GM19468 (cell line): ENCODE measurements around the gene SGSM1.
"Not testable (repeated sequence)": the region's sequence is repeated elsewhere in the genome, so short reads cannot be mapped to it uniquely, and the experiment has no call there.

Experiments used
- ATAC-seq: cut with Tn5 transposase; IDR thresholded peaks from one replicate; pipeline ENCODE4 v1.9.1; 2021; ENCODE audit warnings: mild to moderate bottlenecking, moderate library complexity, moderate number of reproducible peaks; ENCODE audit not compliant: unreplicated experiment; ENCODE audit errors: extremely low read depth

SGSM1 gene

DNA sequence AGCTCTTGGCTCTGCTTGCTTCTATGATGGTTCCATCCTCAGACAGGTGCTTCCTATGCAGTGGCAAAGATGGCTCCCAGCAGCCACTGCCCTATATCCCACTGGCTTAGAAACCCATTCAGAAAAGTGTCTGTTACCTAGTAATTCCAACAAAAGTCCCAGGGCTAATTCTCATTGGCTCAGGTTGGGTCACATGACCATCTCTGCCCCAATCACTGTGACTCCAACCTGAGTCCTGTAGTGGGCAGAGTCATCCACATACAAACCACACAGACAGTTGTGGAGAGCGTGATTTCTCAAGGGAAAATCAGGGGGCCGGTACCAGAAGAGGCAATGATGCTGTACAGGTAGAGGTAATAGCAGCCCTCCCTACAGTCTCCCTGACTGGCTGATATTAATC, 73.0 kb downstream of the SGSM1 start:
- ATAC-seq = no peak

DNA sequence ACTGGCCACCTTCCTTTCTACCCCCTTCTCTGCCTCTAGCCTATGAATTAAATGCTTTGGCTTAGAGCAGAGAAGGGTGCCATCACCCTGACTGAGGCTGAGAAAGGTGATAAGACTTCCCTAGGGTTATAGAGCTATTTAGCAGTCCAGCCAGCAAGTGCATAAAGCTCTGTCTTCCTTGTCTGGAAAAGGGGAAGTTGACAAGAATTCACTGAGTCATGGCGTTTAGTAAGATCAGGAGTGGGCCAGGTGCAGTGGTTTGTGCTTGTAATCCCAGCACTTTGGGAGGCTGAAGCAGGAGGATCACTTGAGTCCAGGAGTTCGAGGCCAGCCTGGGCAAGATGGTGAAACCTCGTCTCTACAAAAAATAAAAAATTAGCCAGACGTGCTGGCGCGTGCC, 77.4 kb downstream of the SGSM1 start:
- no peak for ATAC-seq

DNA sequence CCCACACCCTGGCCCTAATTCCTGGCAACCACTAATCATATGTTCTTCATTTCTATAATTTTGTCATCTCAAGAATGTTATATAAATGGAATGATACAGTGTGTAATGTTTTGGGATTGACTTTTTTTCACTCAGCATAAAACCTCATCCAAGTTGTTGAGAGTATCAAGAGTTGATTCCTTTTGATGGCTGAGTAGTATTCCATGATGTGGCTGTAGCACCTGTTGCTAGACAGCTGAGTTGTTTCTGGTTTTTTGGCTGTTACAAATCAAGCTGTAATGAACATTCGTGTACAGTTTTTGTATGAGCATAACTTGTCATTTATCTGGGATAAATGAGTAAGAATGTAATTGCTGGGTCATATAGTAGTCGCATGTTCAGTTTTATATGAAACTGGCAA, 81.2 kb downstream of the SGSM1 start:
- no peak for ATAC-seq

DNA sequence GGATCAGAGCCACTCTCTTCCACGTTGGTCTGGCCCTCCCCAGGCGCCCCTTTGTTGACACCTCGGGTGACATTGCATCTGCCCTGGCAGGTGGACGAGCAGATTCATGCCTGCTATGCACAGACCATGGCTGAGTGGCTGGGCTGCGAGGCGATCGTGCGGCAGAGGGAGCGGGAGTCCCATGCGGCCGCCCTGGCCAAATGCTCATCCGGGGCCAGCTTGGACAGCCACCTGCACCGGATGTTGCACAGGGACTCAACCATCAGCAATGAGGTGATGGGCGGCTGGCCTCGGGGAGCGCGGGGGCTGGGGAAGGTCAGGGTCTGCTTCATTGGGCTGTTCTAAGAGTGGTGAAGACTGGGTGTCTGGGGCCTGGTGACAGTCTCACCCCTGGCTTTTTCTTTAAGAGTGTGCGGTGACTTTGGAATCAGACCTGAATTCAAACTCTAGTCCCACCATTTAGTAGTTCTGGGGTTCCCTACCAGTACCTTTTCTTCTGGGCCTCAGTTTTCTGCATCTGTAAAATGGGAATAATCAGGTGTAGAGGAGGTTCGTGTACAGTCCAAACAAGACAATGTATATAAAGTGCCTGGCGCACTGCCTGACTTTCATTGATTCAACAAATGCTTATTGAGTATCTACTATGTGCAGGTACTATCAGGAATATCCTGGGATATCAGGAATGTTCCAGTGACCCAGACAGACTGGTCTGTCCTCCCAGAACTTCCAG, 87.5 kb downstream of the SGSM1 start:
- no peak for ATAC-seq

DNA sequence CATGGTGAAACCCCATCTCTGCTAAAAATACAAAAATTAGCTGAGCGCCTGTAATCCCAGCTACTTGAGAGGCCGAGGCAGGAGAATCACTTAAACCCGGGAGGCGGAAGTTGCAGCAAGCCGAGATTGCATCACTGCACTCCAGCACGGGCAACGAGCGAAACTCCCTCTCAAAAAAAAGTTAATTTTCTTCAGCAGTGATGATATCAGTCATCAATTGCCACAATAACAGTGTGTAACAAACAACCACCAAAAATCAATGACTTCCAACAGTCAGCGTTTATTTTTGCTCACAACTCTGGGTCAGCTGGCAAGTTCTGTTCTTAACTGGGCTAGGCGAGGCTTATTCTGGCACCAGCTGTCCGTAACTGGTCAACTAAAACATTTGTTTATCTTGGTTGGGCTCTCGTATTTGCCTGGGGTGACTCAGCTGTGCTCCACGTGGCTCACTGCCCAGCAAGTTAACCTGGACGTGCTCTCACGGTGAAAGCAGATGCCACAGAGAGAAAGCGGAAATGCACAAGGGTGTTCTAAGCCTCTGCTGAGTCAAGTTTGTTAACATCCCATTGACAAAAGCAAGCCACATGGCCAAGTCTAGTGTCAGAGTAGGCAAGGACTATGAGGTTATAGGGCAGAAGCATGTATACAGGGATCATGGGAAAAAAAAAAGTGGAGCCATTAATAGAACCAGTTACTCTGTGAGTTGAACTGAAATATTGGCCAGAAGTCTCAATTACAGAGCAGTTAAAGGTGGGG, 88.4 kb downstream of the SGSM1 start:
- ATAC-seq = no peak

DNA sequence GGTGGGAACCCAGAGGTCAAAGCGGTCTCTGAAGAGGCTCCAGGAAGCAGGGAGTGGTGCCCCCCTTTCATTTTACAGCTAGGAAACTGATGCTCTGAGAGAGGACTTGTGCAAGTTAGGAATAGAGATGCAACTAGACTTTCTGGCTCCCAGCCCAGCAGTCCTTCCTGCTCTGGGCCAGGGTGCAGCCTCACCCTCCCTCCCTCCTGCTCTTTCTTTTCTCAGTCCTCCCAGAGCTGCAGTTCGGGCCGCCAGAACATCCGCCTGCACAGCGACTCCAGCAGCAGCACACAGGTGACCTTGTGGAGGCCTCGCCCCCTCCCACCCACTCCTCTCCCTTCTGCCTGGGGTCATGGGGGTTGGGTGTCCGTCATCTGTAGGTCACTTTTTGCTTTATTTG, 89.0 kb downstream of the SGSM1 start:
- no peak for ATAC-seq

DNA sequence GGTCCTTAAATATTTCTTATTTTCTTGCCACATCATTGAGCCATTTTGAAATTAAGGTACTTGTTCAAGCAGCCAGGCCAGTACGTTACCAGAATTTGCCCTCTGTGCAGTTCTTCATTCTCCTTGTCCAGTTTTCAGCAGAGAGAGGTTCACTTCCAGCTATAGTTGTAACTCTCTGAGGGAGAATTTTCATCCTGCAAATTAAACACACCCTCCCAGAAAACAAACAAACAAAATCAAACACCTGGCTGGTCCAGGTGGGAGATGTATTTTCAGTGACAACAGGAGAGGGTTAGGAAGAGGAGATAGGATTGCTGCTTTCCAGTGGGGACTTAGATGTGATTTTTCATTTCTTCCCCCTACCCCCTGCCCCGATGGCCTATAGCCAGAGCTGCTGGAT, 95.4 kb downstream of the SGSM1 start:
- ATAC-seq = no peak

DNA sequence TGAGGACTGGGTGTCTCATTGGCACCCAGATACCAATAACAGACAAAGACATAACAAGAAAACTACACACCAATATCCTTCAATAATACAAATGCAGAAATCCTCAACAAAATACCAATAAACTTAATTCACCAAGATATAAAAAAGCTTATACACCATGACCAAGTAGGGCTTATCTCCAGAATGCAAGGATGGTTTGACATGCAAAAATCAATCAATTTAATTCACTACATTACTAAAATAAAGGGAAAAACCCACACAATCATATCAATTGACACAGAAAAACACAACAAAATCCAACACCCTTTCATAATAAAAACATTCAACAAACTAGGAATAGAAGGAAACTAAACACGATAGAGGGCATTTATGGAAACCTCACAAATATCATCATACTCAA, 99.9 kb downstream of the SGSM1 start:
- no peak for ATAC-seq

DNA sequence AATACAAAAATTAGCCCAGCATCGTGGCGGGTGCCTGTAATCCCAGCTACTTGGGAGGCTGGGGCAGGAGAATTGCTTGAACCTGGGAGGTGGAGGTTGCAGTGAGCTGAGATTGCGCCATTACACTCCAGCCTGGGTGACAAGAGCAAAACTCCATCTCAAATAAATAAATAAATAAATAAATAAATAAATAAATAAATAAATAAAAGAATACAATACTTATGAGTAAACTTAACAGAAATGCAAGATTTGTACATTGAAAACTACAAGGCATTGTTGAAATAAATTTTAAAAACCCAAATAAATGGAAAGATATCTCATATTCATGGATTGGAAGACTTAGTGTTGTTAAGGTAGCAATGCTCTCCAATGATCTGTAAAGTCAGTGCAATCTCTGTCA, 101.1 kb downstream of the SGSM1 start:
- not testable (repeated sequence) for ATAC-seq

DNA sequence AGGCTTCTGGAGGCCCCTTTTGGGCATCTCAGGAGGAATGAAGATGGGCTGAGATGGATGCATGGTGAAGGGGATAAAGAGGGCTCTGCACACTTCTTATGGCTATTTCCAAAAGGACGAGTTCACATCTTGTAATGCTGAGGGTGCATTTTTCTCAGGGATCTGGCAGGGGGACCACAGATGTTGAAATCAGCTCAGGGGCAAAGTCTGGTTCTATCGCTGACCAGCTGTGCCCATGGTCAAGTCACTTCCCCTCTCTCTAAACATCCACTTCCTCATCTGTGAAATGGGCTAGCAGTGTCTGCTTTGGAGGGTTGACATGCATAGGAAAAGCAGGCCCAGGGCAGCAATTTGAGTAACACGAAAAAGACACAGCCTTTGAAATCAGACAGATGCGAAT, 114.0 kb downstream of the SGSM1 start:
- no peak for ATAC-seq

DNA sequence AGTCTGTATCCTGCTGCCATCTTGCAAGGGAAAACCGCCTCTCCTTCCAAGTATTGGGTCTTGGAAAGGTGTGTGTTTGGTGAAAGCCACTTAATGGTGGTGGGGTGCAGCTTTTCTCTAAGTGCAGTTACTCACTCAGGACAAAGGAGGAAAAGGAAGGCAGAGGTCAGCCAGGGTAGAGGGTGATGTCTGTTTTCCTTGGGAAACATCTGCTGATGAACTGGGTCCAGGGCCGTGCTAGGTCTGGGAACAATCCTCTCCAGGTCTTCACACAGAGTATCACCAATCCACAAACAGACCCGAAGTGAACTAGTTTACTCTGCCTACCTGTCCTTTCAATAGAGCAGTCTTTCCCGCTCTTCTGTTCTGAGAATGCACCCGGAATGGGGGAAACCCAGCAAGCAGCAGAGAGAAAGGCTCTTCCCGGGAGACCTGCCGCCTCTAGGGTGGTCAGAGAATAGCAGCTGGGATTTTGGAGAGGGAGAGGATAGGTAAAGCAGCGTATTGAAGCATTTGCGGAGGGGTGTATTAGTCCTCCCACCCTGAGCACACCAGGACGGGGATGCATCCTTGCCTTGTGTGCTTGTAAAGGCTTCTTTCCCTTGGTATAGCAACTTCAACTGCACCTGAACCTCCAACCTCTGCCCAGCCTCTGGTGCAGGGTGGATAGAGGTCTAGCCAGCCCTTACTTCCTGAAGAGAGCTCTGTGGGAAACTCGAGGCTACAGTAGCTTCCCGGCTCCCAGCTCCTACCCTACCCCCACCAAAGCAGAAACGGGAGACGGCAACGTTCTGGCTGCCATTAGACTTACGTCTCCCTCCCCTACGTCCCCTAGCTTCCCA, 119.8 kb downstream of the SGSM1 start:
- ATAC-seq = no peak

DNA sequence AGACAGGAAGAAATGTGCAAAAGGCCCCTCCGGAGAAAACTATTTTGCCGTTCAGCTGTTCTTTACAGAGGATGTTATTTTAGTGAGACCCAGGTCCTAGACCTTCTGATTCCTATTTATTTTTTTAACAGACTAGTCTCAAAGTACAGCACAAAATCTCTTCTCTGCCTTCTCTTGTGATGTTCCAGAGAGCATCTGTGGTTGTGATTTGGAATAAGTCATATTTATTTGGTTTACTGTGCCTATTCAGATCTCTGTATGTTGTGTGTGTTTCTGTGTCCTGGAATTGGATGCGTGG, 120.4 kb downstream of the SGSM1 start:
- ATAC-seq = no peak

DNA sequence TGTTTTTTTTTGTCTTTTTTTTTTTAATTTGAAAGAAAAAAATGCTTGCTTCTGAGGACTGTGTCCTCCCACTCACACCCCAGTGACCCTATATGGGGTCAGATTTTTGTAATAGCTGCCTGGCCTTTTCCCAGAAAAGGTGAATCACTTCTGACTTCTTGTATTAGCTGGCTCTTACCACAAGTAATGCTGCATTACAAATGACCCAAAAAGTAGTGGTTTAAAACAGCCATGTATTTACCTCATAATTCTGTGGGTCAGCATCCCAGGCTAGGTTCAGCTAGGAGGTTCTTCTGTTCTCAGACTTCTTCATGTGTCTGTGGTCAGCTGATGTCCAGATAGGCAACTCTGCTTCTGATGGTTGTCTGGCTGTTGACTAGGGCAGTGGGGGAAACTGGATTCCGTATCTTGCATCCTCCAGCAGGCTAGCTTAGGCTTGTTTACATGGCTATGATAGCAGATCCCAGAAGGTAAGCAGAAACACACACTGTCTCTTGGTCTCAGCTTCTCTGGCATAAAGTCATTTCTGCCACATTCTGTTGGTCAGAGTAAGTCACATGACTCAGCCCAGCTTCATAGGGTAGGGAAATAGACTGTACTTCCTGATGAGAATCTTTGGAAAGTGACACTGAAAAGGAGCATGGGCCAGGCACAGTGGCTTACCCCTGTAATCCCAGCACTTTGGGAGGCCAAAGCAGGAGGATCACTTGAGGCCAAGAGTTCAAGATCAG, 121.0 kb downstream of the SGSM1 start:
- no peak for ATAC-seq

DNA sequence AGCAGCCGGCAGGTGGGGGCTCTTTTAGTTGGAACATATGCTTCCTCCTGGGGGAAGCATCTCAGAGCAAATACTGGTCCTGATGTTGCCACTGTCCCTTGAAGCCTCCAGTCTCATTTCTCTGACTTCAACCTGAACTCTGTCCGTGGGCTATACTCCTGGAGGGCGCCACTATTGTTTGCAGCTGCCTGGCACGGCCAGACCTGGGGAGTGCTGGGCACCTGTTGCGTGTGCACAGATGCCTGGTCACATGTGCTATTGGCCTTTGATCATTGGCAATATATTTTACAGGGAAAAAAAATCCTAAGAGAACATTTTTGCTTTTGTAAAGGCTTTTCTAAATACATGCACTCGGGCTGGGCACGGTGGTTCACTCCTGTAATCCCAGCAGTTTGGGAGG, 122.3 kb downstream of the SGSM1 start:
- ATAC-seq = no peak

DNA sequence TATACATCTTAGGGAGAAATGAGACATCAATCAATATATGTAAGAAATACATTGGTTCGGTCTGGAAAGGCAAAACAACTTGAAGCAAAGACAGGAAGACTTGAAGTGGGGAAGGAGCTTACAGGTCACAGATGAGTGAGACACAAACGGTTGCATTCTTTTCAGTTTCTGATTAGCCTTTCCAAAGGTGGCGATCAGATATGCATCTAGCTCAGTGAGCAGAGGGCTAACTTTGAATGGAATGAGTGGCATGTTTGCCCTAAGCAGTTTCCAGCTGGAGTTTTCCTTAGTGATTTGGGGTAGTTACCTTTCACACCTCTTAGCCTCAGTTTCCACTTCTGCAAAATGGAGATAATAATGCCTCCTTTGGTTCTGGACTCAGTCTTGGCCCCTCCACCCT, 124.7 kb downstream of the SGSM1 start:
- ATAC-seq = no peak

DNA sequence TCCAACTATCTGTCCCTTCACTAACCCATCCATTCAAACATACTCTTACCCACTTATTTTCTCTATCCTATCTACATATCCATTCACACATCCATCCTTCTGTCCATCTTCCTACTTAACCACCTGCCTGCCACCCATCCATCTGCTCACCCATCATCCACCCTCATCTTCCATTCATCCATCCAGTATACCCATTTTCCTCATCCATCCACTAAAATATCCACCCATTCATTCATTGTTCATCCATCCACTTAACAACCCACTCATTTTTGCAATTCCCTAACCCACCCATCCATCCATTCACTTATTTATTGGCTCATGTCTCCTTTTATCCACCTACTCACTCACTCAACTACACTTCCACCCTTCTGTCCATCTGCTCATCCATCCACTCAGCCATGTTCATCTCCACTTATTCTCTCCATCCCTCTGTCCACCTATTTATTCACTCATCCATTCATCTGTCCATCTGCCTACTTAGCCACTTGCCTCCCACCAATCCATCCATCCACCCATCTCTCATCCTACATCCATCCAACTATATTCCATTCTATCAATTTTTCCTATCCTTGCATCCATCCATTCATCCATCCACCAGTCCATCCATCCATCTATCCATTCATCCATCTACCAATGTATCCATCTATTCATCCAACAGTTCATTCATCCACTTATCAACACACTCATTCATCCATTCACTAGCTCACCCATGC, 129.9 kb downstream of the SGSM1 start:
- no peak for ATAC-seq

DNA sequence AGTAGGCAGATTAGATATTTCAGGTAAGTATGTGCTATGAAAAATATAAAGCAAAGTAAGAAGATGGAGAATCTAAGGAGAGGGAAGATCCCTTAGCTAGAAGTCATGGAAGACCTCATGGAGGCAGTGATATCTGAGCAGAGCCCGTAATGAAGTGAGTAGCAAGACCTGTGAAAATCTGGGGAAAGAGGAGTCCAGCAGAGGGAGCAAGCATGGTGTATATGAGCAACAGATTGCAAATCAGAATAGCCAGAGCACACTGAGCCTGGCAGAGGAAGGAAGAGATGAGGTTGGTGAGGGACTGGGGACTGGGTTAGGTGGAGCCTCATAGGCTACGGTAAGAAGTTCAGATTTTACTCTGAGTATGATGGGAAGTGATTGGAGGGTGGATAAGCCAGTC, 131.1 kb downstream of the SGSM1 start:
- ATAC-seq = no peak

DNA sequence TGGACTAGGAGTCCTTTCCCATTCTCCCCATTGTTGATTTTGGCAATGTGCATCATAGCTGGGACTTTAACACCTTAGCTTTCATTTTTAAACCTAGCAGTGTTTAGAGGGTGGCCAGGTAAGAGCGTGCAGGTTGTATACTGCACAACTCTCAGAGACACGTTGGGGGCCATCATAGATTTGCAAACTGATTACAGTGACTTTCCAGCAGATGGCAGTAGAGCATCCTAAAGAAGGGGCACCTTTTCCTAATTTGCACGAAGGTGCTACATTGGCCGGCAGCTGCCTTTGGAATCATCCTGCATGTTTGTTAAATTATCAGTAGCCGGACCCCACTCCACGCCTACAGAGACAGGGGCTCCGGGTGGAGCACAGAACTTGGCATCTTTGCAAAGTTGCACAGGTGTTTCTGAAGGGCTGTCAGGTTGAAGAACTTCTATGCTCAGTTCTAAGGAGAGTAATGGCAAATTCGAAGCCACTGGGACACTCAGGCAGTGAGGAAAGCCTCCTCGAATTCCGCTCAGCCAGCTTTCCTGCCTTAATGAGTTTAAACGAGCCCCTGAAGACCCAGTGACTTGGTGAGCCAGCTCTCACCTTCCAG, 132.8 kb downstream of the SGSM1 start:
- no peak for ATAC-seq

DNA sequence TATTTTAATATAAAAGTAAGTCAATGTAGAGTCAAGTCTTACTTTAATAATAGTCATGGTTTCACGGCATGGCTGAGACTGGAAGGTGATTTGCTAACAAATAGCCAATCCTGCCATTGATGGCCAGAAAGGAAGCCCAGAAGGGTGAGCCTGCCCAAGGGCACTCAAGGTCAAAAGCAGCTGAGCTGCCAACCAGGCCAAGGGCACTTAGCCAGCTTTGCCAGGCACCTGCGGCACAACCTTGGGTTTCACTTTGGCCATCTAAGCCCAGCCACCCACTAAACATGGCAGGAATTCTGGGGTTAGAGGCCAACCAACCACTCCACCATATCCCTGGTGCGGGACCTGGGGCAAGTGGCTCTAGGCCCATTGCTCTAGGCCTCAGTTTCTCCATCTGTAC, 136.3 kb downstream of the SGSM1 start:
- ATAC-seq = no peak
